Naive B cell (primary cell): ENCODE measurements around the gene FUT6. TPM values are rescaled to one million over a fixed set of nuclear protein-coding genes. Genes with fewer than 3 reads are reported as not detected.
A peak's percentile ranks its signal among the peaks of the same experiment; 100 is the strongest.

Experiments
- ATAC-seq, 2 donors: fragments of 150-1000 bp; cut with Tn5 transposase; 2 replicates each; pipeline ENCODE4 v1.10.0; 2021; ENCODE audit warnings: low read depth in 2 of 2, mild to moderate bottlenecking in 2 of 2, moderate library complexity in 2 of 2
- DNase-seq: peaks from one replicate; pipeline ENCODE4 v3.0.0; 2022
- H3K27ac Mint-ChIP-seq, 6 donors: one replicate each; pipeline ENCODE4 v1.8.0; 2020 to 2022; ENCODE audit warnings: mild to moderate bottlenecking in 6 of 6, mixed read lengths in 6 of 6, moderate library complexity in 5 of 6, inconsistent platforms in 2 of 6
- H3K27me3 Mint-ChIP-seq, 3 donors: one replicate each; pipeline ENCODE4 v1.8.0; 2021 to 2022; ENCODE audit warnings: mixed read lengths in 3 of 3, mild to moderate bottlenecking in 1 of 3
- H3K36me3 Mint-ChIP-seq, 2 donors: one replicate each; pipeline ENCODE4 v1.8.0; 2020 to 2022; ENCODE audit warnings: mixed read lengths in 2 of 2, inconsistent platforms in 1 of 2, mild to moderate bottlenecking in 1 of 2
- H3K4me1 Mint-ChIP-seq, 3 donors: one replicate each; pipeline ENCODE4 v1.8.0; 2020 to 2022; ENCODE audit warnings: mixed read lengths in 3 of 3, inconsistent platforms in 1 of 3, mild to moderate bottlenecking in 1 of 3, moderate library complexity in 1 of 3
- H3K4me3 Mint-ChIP-seq, 8 donors: one replicate each; pipeline ENCODE4 v1.8.0; 2020 to 2022; ENCODE audit warnings: mild to moderate bottlenecking in 8 of 8, mixed read lengths in 8 of 8, moderate library complexity in 8 of 8, inconsistent platforms in 2 of 8
- H3K9me3 Mint-ChIP-seq, 7 donors: one replicate each; pipeline ENCODE4 v1.8.0; 2020 to 2022; ENCODE audit warnings: mixed read lengths in 7 of 7, mild to moderate bottlenecking in 5 of 7, inconsistent platforms in 2 of 7, moderate library complexity in 1 of 7
- polyA plus RNA-seq, 6 donors: library from polyadenylated mRNA; unstranded; fragments of 300-500 nt; fragmentation: Illumina TruSeq; gene quantifications; one replicate each; pipeline ENCODE4 v1.2.3, GENCODE V29; 2021; ENCODE audit warnings: low read depth in 6 of 6

The FUT6 gene
- polyA plus RNA-seq, 6 donors from 2014 or later: not detected

- Mint-ChIP-seq H3K4me3 (peak overlapping the region; percentile 88 to 94 (median 92)), H3K9me3 (peaks cover 0 to 3% (median 0%) of the 10 kb centered on the region in 7 donors), H3K4me1 (peaks cover 14 to 23% (median 18%) of the 10 kb centered on the region in 3 donors), H3K36me3 (no peaks in the 10 kb centered on the region), H3K27ac (peak overlapping the region in 4 of 6 donors; percentile 85 to 96 (median 92)), H3K27me3 (peaks cover 3 to 27% (median 8%) of the 10 kb centered on the region in 3 donors)
- ATAC-seq (no peak), DNase-seq (no peak)
Observed at GRCh38 chr19:5828661-5829566, 10.6 kb downstream of the FUT6 start.

GRCh38 chr19:5827891-5828660 is 11.4 kb downstream of the FUT6 start:
- Mint-ChIP-seq H3K27me3 (peaks cover 3 to 27% (median 8%) of the 10 kb centered on the region in 3 donors), H3K4me3 (peak overlapping the region; percentile 88 to 94 (median 92)), H3K9me3 (peaks cover 0 to 3% (median 0%) of the 10 kb centered on the region in 7 donors), H3K4me1 (peaks cover 14 to 23% (median 18%) of the 10 kb centered on the region in 3 donors), H3K27ac (peak overlapping the region; percentile 66 to 96 (median 90)), H3K36me3 (no peaks in the 10 kb centered on the region)
- ATAC-seq (peak; percentile 81 to 83), DNase-seq (peak; percentile 78)

- H3K4me1 Mint-ChIP-seq: peaks cover 14 to 23% (median 18%) of the 10 kb centered on the region in 3 donors
- H3K27ac Mint-ChIP-seq: peak overlapping the region in 4 of 6 donors; percentile 34 to 95 (median 83)
- DNase-seq (no peak), ATAC-seq (no peak)
- H3K9me3 Mint-ChIP-seq: peaks cover 0 to 3% (median 0%) of the 10 kb centered on the region in 7 donors
- no peaks in the 10 kb centered on the region for H3K36me3 Mint-ChIP-seq
- peaks cover 3 to 27% (median 5%) of the 10 kb centered on the region in 3 donors for H3K27me3 Mint-ChIP-seq
- H3K4me3 Mint-ChIP-seq: peak overlapping the region; percentile 77 to 95 (median 79)
Observed at GRCh38 chr19:5827342-5827890, 12.1 kb downstream of the FUT6 start.

- H3K36me3 Mint-ChIP-seq: no peaks in the 10 kb centered on the region
- H3K4me1 Mint-ChIP-seq: peaks cover 14 to 23% (median 18%) of the 10 kb centered on the region in 3 donors
- H3K4me3 Mint-ChIP-seq: peak overlapping the region; percentile 77 to 95 (median 79)
- peaks cover 0 to 3% (median 0%) of the 10 kb centered on the region in 7 donors for H3K9me3 Mint-ChIP-seq
- H3K27ac Mint-ChIP-seq: peak overlapping the region in 5 of 6 donors; percentile 16 to 95 (median 75)
- ATAC-seq: peak; percentile 26 to 39
- DNase-seq: peak; percentile 44
- H3K27me3 Mint-ChIP-seq: peaks cover 0 to 22% (median 3%) of the 10 kb centered on the region in 3 donors
Observed at GRCh38 chr19:5826531-5827341, 12.8 kb downstream of the FUT6 start.

- Mint-ChIP-seq H3K27me3 (peaks cover 3 to 25% (median 7%) of the 10 kb centered on the region in 3 donors), H3K4me3 (no peak overlapping the region), H3K27ac (no peak overlapping the region), H3K4me1 (peaks cover 13 to 22% (median 16%) of the 10 kb centered on the region in 3 donors), H3K36me3 (no peaks in the 10 kb centered on the region), H3K9me3 (peaks cover 0 to 4% (median 3%) of the 10 kb centered on the region in 7 donors)
- DNase-seq: no peak
- no peak for ATAC-seq
Observed at GRCh38 chr19:5825178-5825577, 14.3 kb downstream of the FUT6 start.

- DNase-seq (no peak), ATAC-seq (no peak)
- Mint-ChIP-seq H3K4me3 (no peak overlapping the region), H3K36me3 (no peaks in the 10 kb centered on the region), H3K9me3 (peaks cover 0 to 4% (median 3%) of the 10 kb centered on the region in 7 donors), H3K27me3 (peaks cover 3 to 24% (median 7%) of the 10 kb centered on the region in 3 donors), H3K27ac (peak overlapping the region in 2 of 6 donors; percentile 56 to 69), H3K4me1 (peaks cover 10 to 20% (median 14%) of the 10 kb centered on the region in 3 donors)
Observed at GRCh38 chr19:5824751-5825150, 14.8 kb downstream of the FUT6 start.

- Mint-ChIP-seq H3K4me1 (peaks cover 8 to 18% (median 14%) of the 10 kb centered on the region in 3 donors), H3K36me3 (no peaks in the 10 kb centered on the region), H3K27ac (peak overlapping the region in 1 of 6 donors; percentile 76), H3K9me3 (peaks cover 0 to 4% (median 3%) of the 10 kb centered on the region in 7 donors), H3K27me3 (peaks cover 3 to 26% (median 7%) of the 10 kb centered on the region in 3 donors), H3K4me3 (no peak overlapping the region)
- DNase-seq (no peak), ATAC-seq (no peak)
Observed at GRCh38 chr19:5823579-5824281, 15.8 kb downstream of the FUT6 start.

- no peak for ATAC-seq
- no peak for DNase-seq
- Mint-ChIP-seq H3K27ac (no peak overlapping the region), H3K4me1 (peaks cover 0 to 11% (median 10%) of the 10 kb centered on the region in 3 donors), H3K4me3 (no peak overlapping the region), H3K9me3 (peaks cover 0 to 3% (median 2%) of the 10 kb centered on the region in 7 donors), H3K27me3 (peaks cover 7 to 24% (median 19%) of the 10 kb centered on the region in 3 donors), H3K36me3 (no peaks in the 10 kb centered on the region)
Observed at GRCh38 chr19:5822181-5822844, 17.2 kb downstream of the FUT6 start.

- H3K4me1 Mint-ChIP-seq: peaks cover 0 to 8% (median 3%) of the 10 kb centered on the region in 3 donors
- H3K27ac Mint-ChIP-seq: no peak overlapping the region
- peaks cover 3 to 26% (median 23%) of the 10 kb centered on the region in 3 donors for H3K27me3 Mint-ChIP-seq
- DNase-seq (no peak), ATAC-seq (no peak)
- no peaks in the 10 kb centered on the region for H3K36me3 Mint-ChIP-seq
- H3K4me3 Mint-ChIP-seq: no peak overlapping the region
- H3K9me3 Mint-ChIP-seq: peaks cover 0 to 3% (median 2%) of the 10 kb centered on the region in 7 donors
Observed at GRCh38 chr19:5821521-5822180, 17.9 kb downstream of the FUT6 start.

GRCh38 chr19:5820785-5821184 is 18.7 kb downstream of the FUT6 start:
- Mint-ChIP-seq H3K4me3 (no peak overlapping the region), H3K27ac (peak overlapping the region in 2 of 6 donors; percentile 84), H3K36me3 (no peaks in the 10 kb centered on the region), H3K9me3 (peaks cover 0 to 3% (median 2%) of the 10 kb centered on the region in 7 donors), H3K27me3 (peaks cover 3 to 31% (median 30%) of the 10 kb centered on the region in 3 donors), H3K4me1 (peaks cover 0 to 6% (median 0%) of the 10 kb centered on the region in 3 donors)
- DNase-seq: no peak
- ATAC-seq: no peak

GRCh38 chr19:5818594-5818993 is 20.9 kb downstream of the FUT6 start:
- H3K27ac Mint-ChIP-seq: no peak overlapping the region
- ATAC-seq (no peak), DNase-seq (no peak)
- H3K36me3 Mint-ChIP-seq: no peaks in the 10 kb centered on the region
- H3K4me3 Mint-ChIP-seq: no peak overlapping the region
- H3K4me1 Mint-ChIP-seq: peaks cover 0 to 6% (median 0%) of the 10 kb centered on the region in 3 donors
- H3K9me3 Mint-ChIP-seq: peaks cover 0 to 4% (median 2%) of the 10 kb centered on the region in 7 donors
- H3K27me3 Mint-ChIP-seq: peaks cover 3 to 38% (median 31%) of the 10 kb centered on the region in 3 donors
